Lung (tissue), 12 donors: ENCODE results near the gene MOB1B. TPM values are rescaled to one million over a fixed set of nuclear protein-coding genes. Genes with fewer than 3 reads are reported as not detected.

ENCODE experiments used
- ATAC-seq: fragments of 200-7000 bp; cut with Tn5 transposase; one replicate; pipeline ENCODE4 v1.9.1; 2020; ENCODE audit warnings: moderate number of reproducible peaks; ENCODE audit not compliant: insufficient read depth, low FRiP score
- DNase-seq, 3 donors: peaks; one replicate each; pipeline ENCODE4 v3.0.0-alpha.2; 2013 to 2017
- H3K27ac ChIP-seq, 2 donors: one replicate each; pipeline ENCODE4 v1.5.1; 2013; ENCODE audit warnings: mild to moderate bottlenecking in 2 of 2, moderate library complexity in 2 of 2, control low read depth in 1 of 2, inconsistent platforms in 1 of 2, low read depth in 1 of 2, low read length in 1 of 2
- H3K27me3 ChIP-seq, 3 donors: one replicate each; pipeline ENCODE4 v1.5.1; 2013; ENCODE audit warnings: low read length in 2 of 3; ENCODE audit not compliant: control insufficient read depth in 3 of 3, insufficient read depth in 3 of 3
- H3K36me3 ChIP-seq, 4 donors: one replicate each; pipeline ENCODE4 v1.5.1; 2013; ENCODE audit warnings: low read length in 4 of 4, mild to moderate bottlenecking in 1 of 4, moderate library complexity in 1 of 4; ENCODE audit not compliant: control insufficient read depth in 4 of 4, insufficient read depth in 4 of 4
- H3K4me1 ChIP-seq, 5 donors: one replicate each; pipeline ENCODE4 v1.5.1; 2013; ENCODE audit warnings: low read length in 5 of 5, mild to moderate bottlenecking in 2 of 5, moderate library complexity in 1 of 5; ENCODE audit not compliant: control insufficient read depth in 5 of 5, insufficient read depth in 5 of 5
- H3K4me3 ChIP-seq: one replicate; pipeline ENCODE4 v1.5.1; 2013; ENCODE audit warnings: mild to moderate bottlenecking, control low read depth, moderate library complexity
- H3K9ac ChIP-seq, 2 donors: one replicate each; pipeline ENCODE4 v1.5.1; 2013; ENCODE audit warnings: low read length in 2 of 2, control low read depth in 1 of 2; ENCODE audit not compliant: insufficient read depth in 1 of 2
- H3K9me3 ChIP-seq, 4 donors: one replicate each; pipeline ENCODE4 v1.5.1; 2013; ENCODE audit warnings: low read length in 3 of 4, mild to moderate bottlenecking in 1 of 4, moderate library complexity in 1 of 4; ENCODE audit not compliant: control insufficient read depth in 4 of 4, insufficient read depth in 3 of 4
- CTCF ChIP-seq: IDR thresholded peaks from 2 replicates; pipeline ENCODE4 v1.5.1; 2012; ENCODE audit warnings: mild to moderate bottlenecking; ENCODE audit errors: control extremely low read depth, extremely low read depth
- WGBS, 2 donors: extraction: QIAGEN DNeasy Blood & Tissue Kit; methylation state at CpG; one replicate each; pipeline ENCODE4 v1.1.7; 2013; 5-methylcytosine and 5-hydroxymethylcytosine counted together
- polyA plus RNA-seq, 2 donors: library from polyadenylated mRNA; stranded (reverse); fragments of 200-250 nt; gene quantifications; one replicate each; pipeline ENCODE4 v1.2.1, GENCODE V29; 2013
- total RNA-seq, 2 donors: library from RNA; depleted of rRNA in 1 of 2; stranded (reverse); fragments of >200 nt in 1 of 2; gene quantifications; one replicate each; pipeline ENCODE4 v1.2.1, GENCODE V29; 2014 to 2021
- donor health status: control.
- donor health status: control.
- donor health status: Bipolar disorder and iron deficiency.
- donor health status: healthy.
- donor health status: DM: yes; HTN: yes; CAD: no.

MOB1B gene
- total and polyA plus RNA-seq, 4 donors = 6.1 to 51.0 (median 16.0) TPM

GRCh38 chr4:70958681-70959080 lies 56.5 kb downstream of the MOB1B start:
- ATAC-seq = no peak
- Histone ChIP-seq H3K36me3 (peaks cover 0 to 11% (median 2%) of the 10 kb centered on the region in 4 donors), H3K27ac (no peak overlapping the region)

GRCh38 chr4:70969076-70969475 lies 66.9 kb downstream of the MOB1B start:
- Histone ChIP-seq H3K9me3 (no peaks in the 10 kb centered on the region), H3K4me3 (no peak overlapping the region), H3K36me3 (peaks cover 3 to 13% (median 6%) of the 10 kb centered on the region in 4 donors), H3K4me1 (no peaks in the 10 kb centered on the region), H3K9ac (no peak overlapping the region), H3K27me3 (no peaks in the 10 kb centered on the region), H3K27ac (no peak overlapping the region)
- TF ChIP-seq CTCF = no peak
- ATAC-seq = no peak
- no peak for DNase-seq
- 90 to 92% methylated on average over 7 of the region's 7 CpGs for WGBS, 2 donors

More at GRCh38 chr4:70958681-70959080, 56.5 kb downstream of the MOB1B start:
- H3K4me1 ChIP-seq = peaks cover 0 to 2% (median 0%) of the 10 kb centered on the region in 5 donors
- no peaks in the 10 kb centered on the region for H3K27me3 ChIP-seq
- no peak overlapping the region for H3K4me3 ChIP-seq
- no peak overlapping the region for H3K9ac ChIP-seq
- no peak for TF ChIP-seq CTCF
- 82 to 93% methylated on average over 3 of the region's 3 CpGs for WGBS, 2 donors
- peaks cover 0 to 1% (median 0%) of the 10 kb centered on the region in 4 donors for H3K9me3 ChIP-seq
- no peak for DNase-seq

GRCh38 chr4:70976252-70976651 lies 74.1 kb downstream of the MOB1B start:
- no peaks in the 10 kb centered on the region for H3K27me3 ChIP-seq
- ATAC-seq (no peak), DNase-seq (no peak)
- no peaks in the 10 kb centered on the region for H3K4me1 ChIP-seq
- H3K9ac ChIP-seq = no peak overlapping the region
- H3K36me3 ChIP-seq = peaks cover 0 to 13% (median 6%) of the 10 kb centered on the region in 4 donors
- no peaks in the 10 kb centered on the region for H3K9me3 ChIP-seq
- WGBS, 2 donors = 86 to 87% methylated on average over 3 of the region's 3 CpGs
- TF ChIP-seq CTCF = no peak
- no peak overlapping the region for H3K4me3 ChIP-seq
- H3K27ac ChIP-seq = no peak overlapping the region

- H3K4me3 ChIP-seq = no peak overlapping the region
- no peak for ATAC-seq
- no peaks in the 10 kb centered on the region for H3K9me3 ChIP-seq
- H3K4me1 ChIP-seq = no peaks in the 10 kb centered on the region
- H3K27ac ChIP-seq = no peak overlapping the region
- TF ChIP-seq CTCF = no peak
- no peaks in the 10 kb centered on the region for H3K27me3 ChIP-seq
- peaks cover 0 to 7% (median 4%) of the 10 kb centered on the region in 4 donors for H3K36me3 ChIP-seq
- 32 to 60% methylated on average over 1 of the region's 1 CpG for WGBS, 2 donors
- no peak overlapping the region for H3K9ac ChIP-seq
- DNase-seq = no peak
Observed at GRCh38 chr4:70979445-70980008, 77.4 kb downstream of the MOB1B start.
